RWPE1 (cell line): ENCODE results near the gene TTLL9.

Experiments
- CTCF ChIA-PET: fragments of 350-600 bp; sonication (Branson Sonifier 250); formaldehyde crosslinking; extraction: SDS; loops from one replicate; lab custom pipeline; 2021; lab: Yijun Ruan, JAX
- POLR2A ChIA-PET: fragments of 400-600 bp; formaldehyde crosslinking; extraction: SDS; loops from one replicate; lab custom pipeline; 2020; ENCODE audit warnings: antibody characterized with exemption; ENCODE audit not compliant: low non-redundant PET; lab: Yijun Ruan, JAX
- DNase-seq: peaks from one replicate; pipeline ENCODE4 v3.0.0; 2012; ENCODE audit warnings: low spot score
- H3K27ac ChIP-seq: fragments of 450-650 bp; 2 replicates; pipeline ENCODE4 v1.5.1; 2017
- CTCF ChIP-seq: fragments of 450-650 bp; conservative IDR thresholded peaks from 2 replicates; pipeline ENCODE4 v1.5.1; 2017; ENCODE audit warnings: low read depth, mild to moderate bottlenecking

TTLL9 gene

DNA sequence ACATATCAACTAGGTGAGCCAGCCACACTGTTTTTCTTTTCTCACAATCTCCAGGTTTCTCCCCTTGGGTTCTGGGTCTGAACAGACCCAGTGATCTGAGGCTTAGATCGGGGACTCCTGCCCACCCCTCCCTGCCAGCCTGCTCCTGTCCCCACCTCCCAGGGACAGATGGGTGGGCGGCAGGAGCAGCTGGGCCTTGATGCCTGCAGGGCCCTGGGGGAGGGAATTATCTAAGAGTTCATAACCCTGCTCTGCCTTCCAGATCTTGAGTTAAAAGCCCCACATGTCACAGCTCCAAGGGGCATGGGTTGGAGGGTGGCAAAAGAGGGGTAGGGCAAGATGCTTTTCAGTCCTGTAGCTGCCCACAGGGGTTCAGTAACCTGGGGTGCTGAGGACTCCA, 92.3 kb downstream of the TTLL9 start:
- no peak for TF ChIP-seq CTCF
- no peak overlapping the region for H3K27ac ChIP-seq
- ChIA-PET POLR2A (no interaction called here), CTCF (interaction anchor here (0.5 to 1.6 kb wide), 5 partner anchors 11 to 140 kb away, joined by 4 to 8 read pairs (median 5); partner anchors contain the start of gene PDRG1)
- DNase-seq: no peak

- H3K27ac ChIP-seq: no peak overlapping the region
- POLR2A ChIA-PET: interaction anchor here (0.5 kb wide), 1 partner anchor 139 kb away, joined by 3 read pairs; no protein-coding TSS in a partner anchor
- DNase-seq: no peak
- TF ChIP-seq CTCF: no peak
- CTCF ChIA-PET: interaction anchor here (1.0 to 1.7 kb wide), 4 partner anchors 12 to 141 kb away, joined by 4 to 11 read pairs (median 4); partner anchors contain the start of gene PDRG1
Observed at GRCh38 chr20:31963889-31964288, 93.5 kb downstream of the TTLL9 start.

GRCh38 chr20:31966991-31967655, 96.7 kb downstream of the TTLL9 start:
- CTCF ChIA-PET: interaction anchor here (0.8 kb wide), 1 partner anchor 114 kb away, joined by 4 read pairs; no protein-coding TSS in a partner anchor
- TF ChIP-seq CTCF: no peak
- DNase-seq: no peak
- POLR2A ChIA-PET: no interaction called here
- no peak overlapping the region for H3K27ac ChIP-seq

DNA sequence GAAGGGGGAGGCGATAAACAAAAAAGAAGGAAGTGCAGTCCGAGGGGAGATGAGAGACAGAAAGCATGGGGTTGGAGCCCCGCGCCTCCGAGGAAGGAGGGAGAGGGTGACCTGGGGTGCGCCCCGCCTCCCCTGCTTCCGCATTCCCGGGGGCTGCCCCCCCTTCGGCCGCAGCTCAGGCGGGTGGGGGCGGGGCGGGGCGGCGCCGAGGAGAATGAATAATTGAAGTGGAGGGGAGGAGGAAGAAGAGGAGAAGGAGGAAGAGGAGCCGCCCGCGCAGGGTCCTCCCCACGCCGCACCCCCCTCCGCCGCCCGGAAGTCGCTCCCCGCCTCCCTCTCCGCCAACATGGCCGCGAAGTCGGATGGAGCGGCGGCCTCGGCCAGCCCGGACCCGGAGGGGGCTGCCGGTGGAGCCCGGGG, 97.4 kb downstream of the TTLL9 start, which contains the start of gene XKR7:
XKR7 (plus strand) TSS at position 322 of the 420 bp plus-strand sequence; CDS start at position 347, 25 bp downstream.
- TF ChIP-seq CTCF: no peak
- ChIA-PET CTCF (interaction anchor here (1.2 kb wide), 2 partner anchors 64 to 121 kb away, joined by 3 read pairs; no protein-coding TSS in a partner anchor), POLR2A (no interaction called here)
- H3K27ac ChIP-seq: no peak within 1 kb of the TSS
- DNase-seq: no peak

GRCh38 chr20:31968291-31969126, 98.1 kb downstream of the TTLL9 start:
- CTCF ChIA-PET: interaction anchor here (0.6 to 1.2 kb wide), 5 partner anchors 13 to 122 kb away, joined by 3 to 5 read pairs (median 3); partner anchors contain the start of gene PDRG1
- POLR2A ChIA-PET: no interaction called here

More at GRCh38 chr20:31968291-31969126, 98.1 kb downstream of the TTLL9 start:
- H3K27ac ChIP-seq: no peak overlapping the region
- peak; percentile 97 for DNase-seq
- no peak for TF ChIP-seq CTCF
